NB4 (cell line): ENCODE results near the gene SLCO4A1.

Experiments
- DNase-seq: peaks from one replicate; pipeline ENCODE4 v3.0.0; 2010; ENCODE audit warnings: low read depth
- H3K4me3 ChIP-seq: one replicate; pipeline ENCODE4 v1.5.1; 2011; ENCODE audit warnings: mild to moderate bottlenecking, low read depth, low read length, moderate library complexity
- CTCF ChIP-seq: IDR thresholded peaks from one replicate; pipeline ENCODE4 v1.5.1; 2012; ENCODE audit warnings: low read depth, low read length
- MAX ChIP-seq: IDR thresholded peaks from 2 replicates; pipeline ENCODE4 v1.6.1; 2011; ENCODE audit warnings: low read depth, low read length
- MYC ChIP-seq: IDR thresholded peaks from 2 replicates; pipeline ENCODE4 v1.6.1; 2011; ENCODE audit warnings: low read depth, low read length
- POLR2A ChIP-seq: IDR thresholded peaks from 2 replicates; pipeline ENCODE4 v1.6.1; 2011; ENCODE audit warnings: mild to moderate bottlenecking; ENCODE audit not compliant: insufficient read length; ENCODE audit errors: extremely low read depth

Gene SLCO4A1

GRCh38 chr20:62663145-62664018, 21.1 kb downstream of the SLCO4A1 start:
- no peak for TF ChIP-seq POLR2A
- TF ChIP-seq MAX, result no peak
- no peak for TF ChIP-seq MYC
- no peak for TF ChIP-seq CTCF
- no peak overlapping the region for H3K4me3 ChIP-seq
- no peak for DNase-seq

GRCh38 chr20:62664019-62664971, 22.0 kb downstream of the SLCO4A1 start:
- no peak overlapping the region for H3K4me3 ChIP-seq
- TF ChIP-seq MYC (no peak), MAX (no peak), CTCF (no peak), POLR2A (no peak)
- no peak for DNase-seq

- no peak for DNase-seq
- no peak for TF ChIP-seq MAX
- no peak for TF ChIP-seq POLR2A
- no peak for TF ChIP-seq MYC
- H3K4me3 ChIP-seq, result no peak overlapping the region
Observed at GRCh38 chr20:62665153-62665754, 23.0 kb downstream of the SLCO4A1 start.

GRCh38 chr20:62665826-62666735, 23.8 kb downstream of the SLCO4A1 start:
- no peak for TF ChIP-seq POLR2A
- TF ChIP-seq CTCF, result no peak
- no peak for TF ChIP-seq MAX
- TF ChIP-seq MYC, result no peak
- DNase-seq, result no peak
- H3K4me3 ChIP-seq, result no peak overlapping the region

GRCh38 chr20:62666736-62667529, 24.6 kb downstream of the SLCO4A1 start:
- no peak overlapping the region for H3K4me3 ChIP-seq
- no peak for TF ChIP-seq POLR2A
- TF ChIP-seq CTCF, result no peak
- TF ChIP-seq MYC, result no peak
- no peak for TF ChIP-seq MAX
- DNase-seq, result no peak
